ENCODE results near the gene RTN4R.

RTN4R gene

GRCh38 chr22:20196094-20196842 lies 71.8 kb downstream of the RTN4R start:
- no peak for TF ChIP-seq CTCF (IDR thresholded peaks at IDR 0.05; ENCODE audit: low read depth, low read length, missing control alignments)
- no peak for DNase-seq (ENCODE audit: extremely low read depth, low read depth)
- no peak overlapping the region for H3K4me3 ChIP-seq (replicated peaks; ENCODE audit: low read depth, low read length)

GRCh38 chr22:20194681-20195593 lies 73.2 kb downstream of the RTN4R start:
- no peak for DNase-seq (ENCODE audit: extremely low read depth, low read depth)
- TF ChIP-seq CTCF (IDR thresholded peaks at IDR 0.05; ENCODE audit: low read depth, low read length, missing control alignments) = no peak
- H3K4me3 ChIP-seq (replicated peaks; ENCODE audit: low read depth, low read length) = no peak overlapping the region

- no peak for DNase-seq (ENCODE audit: extremely low read depth, low read depth)
- H3K4me3 ChIP-seq (replicated peaks; ENCODE audit: low read depth, low read length) = no peak overlapping the region
- TF ChIP-seq CTCF (IDR thresholded peaks at IDR 0.05; ENCODE audit: low read depth, low read length, missing control alignments) = no peak
Measured at GRCh38 chr22:20193761-20194494, 74.2 kb downstream of the RTN4R start.

- TF ChIP-seq CTCF (IDR thresholded peaks at IDR 0.05; ENCODE audit: low read depth, low read length, missing control alignments) = no peak
- no peak for DNase-seq (ENCODE audit: extremely low read depth, low read depth)
- H3K4me3 ChIP-seq (replicated peaks; ENCODE audit: low read depth, low read length) = no peak overlapping the region
Measured at GRCh38 chr22:20192972-20193760, 75.0 kb downstream of the RTN4R start.

- no peak for TF ChIP-seq CTCF (IDR thresholded peaks at IDR 0.05; ENCODE audit: low read depth, low read length, missing control alignments)
- DNase-seq (ENCODE audit: extremely low read depth, low read depth) = no peak
- no peak overlapping the region for H3K4me3 ChIP-seq (replicated peaks; ENCODE audit: low read depth, low read length)
Measured at GRCh38 chr22:20192293-20192971, 75.7 kb downstream of the RTN4R start.
